Skeletal muscle tissue (tissue), 4 donors: ENCODE measurements around the gene PHLDB1. TPM values are rescaled to one million over a fixed set of nuclear protein-coding genes. Genes with fewer than 3 reads are reported as not detected.

Experiments
- H3K27ac ChIP-seq: one replicate; pipeline ENCODE4 v1.7.0; 2013; ENCODE audit warnings: mild to moderate bottlenecking, low read depth, low read length, inconsistent platforms
- H3K27me3 ChIP-seq, 3 donors: one replicate each; pipeline ENCODE4 v1.7.0; 2013; ENCODE audit warnings: low read length in 3 of 3; ENCODE audit not compliant: control insufficient read depth in 3 of 3, insufficient read depth in 3 of 3
- H3K36me3 ChIP-seq, 3 donors: one replicate each; pipeline ENCODE4 v1.7.0; 2013; ENCODE audit warnings: low read length in 3 of 3; ENCODE audit not compliant: control insufficient read depth in 3 of 3, insufficient read depth in 3 of 3
- H3K4me1 ChIP-seq, 3 donors: one replicate each; pipeline ENCODE4 v1.7.0; 2013; ENCODE audit warnings: low read length in 3 of 3, mild to moderate bottlenecking in 3 of 3; ENCODE audit not compliant: control insufficient read depth in 3 of 3, insufficient read depth in 3 of 3
- H3K4me3 ChIP-seq, 3 donors: one replicate each; pipeline ENCODE4 v1.7.0; 2013; ENCODE audit warnings: low read length in 3 of 3
- H3K9ac ChIP-seq, 3 donors: one replicate each; pipeline ENCODE4 v1.7.0; 2013; ENCODE audit warnings: low read length in 3 of 3, mild to moderate bottlenecking in 3 of 3, moderate library complexity in 2 of 3, low read depth in 1 of 3
- H3K9me3 ChIP-seq, 3 donors: one replicate each; pipeline ENCODE4 v1.7.0; 2013; ENCODE audit warnings: low read length in 3 of 3; ENCODE audit not compliant: control insufficient read depth in 3 of 3
- total RNA-seq: library from RNA; depleted of rRNA; stranded (reverse); fragments of >200 nt; gene quantifications from one replicate; pipeline ENCODE4 v1.2.3, GENCODE V29; 2014
- donor health status: Osteomylitis.

Gene PHLDB1
- total RNA-seq, 1 donor from 2014 or later, result 54.8 TPM

DNA sequence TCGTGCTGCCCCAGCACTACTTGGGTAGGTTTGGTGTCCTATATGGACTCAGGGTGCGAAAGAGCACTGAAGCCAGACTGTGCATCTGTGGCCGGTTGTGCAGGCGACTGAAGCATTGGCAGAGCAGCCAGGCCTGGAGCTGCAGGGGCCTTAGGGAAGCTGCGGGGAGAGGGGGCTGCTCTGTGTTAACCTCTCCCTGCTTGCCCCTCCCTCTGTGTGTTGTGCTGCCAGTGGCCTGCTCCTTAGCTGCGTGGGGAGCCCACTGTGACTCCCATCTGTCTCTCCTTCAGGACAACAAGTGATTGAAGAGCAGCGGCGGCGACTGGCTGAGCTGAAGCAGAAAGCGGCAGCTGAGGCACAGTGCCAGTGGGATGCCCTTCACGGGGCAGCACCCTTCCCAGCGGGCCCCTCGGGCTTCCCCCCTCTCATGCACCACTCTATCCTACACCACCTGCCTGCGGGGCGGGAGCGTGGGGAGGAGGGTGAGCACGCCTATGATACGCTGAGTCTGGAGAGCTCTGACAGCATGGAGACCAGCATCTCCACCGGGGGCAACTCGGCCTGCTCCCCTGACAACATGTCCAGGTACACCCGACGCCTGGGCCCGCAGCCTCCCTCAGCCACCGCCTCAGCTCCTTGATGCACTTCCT, 37.8 kb downstream of the PHLDB1 start:
- no peak overlapping the region for H3K4me3 ChIP-seq
- no peaks in the 10 kb centered on the region for H3K9me3 ChIP-seq
- H3K9ac ChIP-seq, result peak overlapping the region in 1 of 3 donors; percentile 33
- H3K27ac ChIP-seq, result no peak overlapping the region
- H3K27me3 ChIP-seq, result no peaks in the 10 kb centered on the region
- H3K36me3 ChIP-seq, result peaks cover 62 to 69% (median 63%) of the 10 kb centered on the region in 3 donors
- peaks cover 29 to 46% (median 37%) of the 10 kb centered on the region in 3 donors for H3K4me1 ChIP-seq

DNA sequence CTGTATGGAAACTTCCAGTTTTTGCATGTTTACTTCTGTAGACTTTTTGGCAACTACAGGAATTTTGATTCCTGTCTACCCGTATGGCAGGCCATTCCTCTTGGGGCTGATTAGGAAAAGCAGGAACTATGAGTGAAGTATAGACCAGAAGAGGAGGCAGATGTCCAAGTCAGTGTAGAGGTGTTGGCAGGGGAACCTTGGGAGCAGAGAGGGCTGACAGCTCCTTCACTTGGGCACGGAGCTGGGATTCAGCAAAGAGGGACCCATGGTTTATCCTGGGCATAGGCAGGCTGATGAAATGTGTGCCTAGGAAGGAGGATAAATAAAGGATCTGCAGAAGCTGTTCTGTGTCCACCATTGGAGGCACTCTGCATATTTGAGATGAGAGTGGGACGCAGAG, 39.0 kb downstream of the PHLDB1 start:
- Histone ChIP-seq H3K9ac (no peak overlapping the region), H3K27me3 (no peaks in the 10 kb centered on the region), H3K4me3 (no peak overlapping the region), H3K27ac (no peak overlapping the region), H3K9me3 (no peaks in the 10 kb centered on the region), H3K4me1 (peaks cover 24 to 34% (median 27%) of the 10 kb centered on the region in 3 donors), H3K36me3 (peaks cover 65 to 72% (median 67%) of the 10 kb centered on the region in 3 donors)

DNA sequence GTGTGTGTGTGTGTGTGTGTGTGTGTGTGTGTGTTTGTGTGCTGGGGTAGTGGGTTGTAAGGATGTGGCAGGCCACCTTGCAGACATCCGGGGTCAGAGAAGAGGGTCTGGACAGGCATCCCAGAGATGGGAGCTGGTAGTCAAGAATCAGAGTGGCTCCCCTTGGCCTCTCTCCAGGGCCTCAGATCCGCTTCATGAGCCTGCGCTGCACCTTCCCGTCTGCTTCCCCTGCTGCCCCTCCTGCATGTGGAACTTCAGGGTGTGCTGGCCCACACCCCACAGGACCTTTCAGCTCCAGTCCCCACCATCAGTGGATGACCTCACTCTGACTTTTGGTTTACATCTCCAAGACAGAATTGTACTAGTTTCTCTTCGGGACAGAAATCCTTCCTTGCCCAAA, 40.9 kb downstream of the PHLDB1 start:
- no peak overlapping the region for H3K4me3 ChIP-seq
- peaks cover 63 to 74% (median 65%) of the 10 kb centered on the region in 3 donors for H3K36me3 ChIP-seq
- no peaks in the 10 kb centered on the region for H3K9me3 ChIP-seq
- H3K4me1 ChIP-seq, result peaks cover 13 to 20% (median 15%) of the 10 kb centered on the region in 3 donors
- H3K27ac ChIP-seq, result no peak overlapping the region
- no peak overlapping the region for H3K9ac ChIP-seq
- no peaks in the 10 kb centered on the region for H3K27me3 ChIP-seq

DNA sequence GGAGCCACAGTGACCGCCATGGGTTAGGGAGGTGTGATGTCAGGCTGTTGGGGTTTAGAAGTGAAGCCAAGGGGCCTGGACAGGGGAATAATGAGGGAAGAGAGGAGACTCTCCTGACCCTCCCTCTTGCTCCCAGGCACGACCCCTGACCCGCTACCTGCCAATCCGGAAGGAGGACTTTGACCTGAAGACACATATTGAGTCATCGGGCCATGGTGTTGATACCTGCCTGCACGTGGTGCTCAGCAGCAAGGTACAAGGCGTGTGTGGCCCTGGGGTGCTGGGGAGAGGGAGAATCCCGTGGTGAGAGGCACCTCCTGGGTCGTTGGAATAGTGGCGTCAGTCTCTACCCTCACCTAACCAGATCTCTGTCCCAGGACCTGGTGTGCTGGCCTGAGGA, 42.5 kb downstream of the PHLDB1 start:
- Histone ChIP-seq H3K4me1 (peaks cover 5 to 6% (median 5%) of the 10 kb centered on the region in 3 donors), H3K9me3 (no peaks in the 10 kb centered on the region), H3K4me3 (no peak overlapping the region), H3K27me3 (no peaks in the 10 kb centered on the region), H3K9ac (no peak overlapping the region), H3K27ac (no peak overlapping the region), H3K36me3 (peaks cover 57 to 72% (median 64%) of the 10 kb centered on the region in 3 donors)

DNA sequence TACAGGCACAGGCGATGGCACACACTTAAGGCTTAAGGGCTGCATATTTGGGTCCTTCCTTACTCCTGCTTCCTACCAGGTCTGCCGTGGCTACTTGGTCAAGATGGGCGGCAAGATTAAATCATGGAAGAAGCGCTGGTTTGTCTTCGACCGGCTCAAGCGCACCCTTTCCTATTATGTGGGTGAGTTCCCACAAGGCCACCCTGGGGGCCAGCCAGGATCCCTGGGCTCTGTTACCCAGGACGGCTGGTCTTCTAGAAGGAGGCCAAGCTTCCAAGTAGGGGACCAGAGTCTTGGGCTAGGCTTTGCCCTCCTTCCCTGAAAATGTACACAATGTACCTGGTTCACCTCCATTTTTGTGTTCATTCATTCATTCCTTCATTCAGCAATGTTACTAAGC, 43.0 kb downstream of the PHLDB1 start:
- Histone ChIP-seq H3K9ac (no peak overlapping the region), H3K36me3 (peaks cover 54 to 74% (median 64%) of the 10 kb centered on the region in 3 donors), H3K9me3 (no peaks in the 10 kb centered on the region), H3K4me1 (peaks cover 5 to 6% (median 5%) of the 10 kb centered on the region in 3 donors), H3K4me3 (no peak overlapping the region), H3K27me3 (no peaks in the 10 kb centered on the region), H3K27ac (no peak overlapping the region)

DNA sequence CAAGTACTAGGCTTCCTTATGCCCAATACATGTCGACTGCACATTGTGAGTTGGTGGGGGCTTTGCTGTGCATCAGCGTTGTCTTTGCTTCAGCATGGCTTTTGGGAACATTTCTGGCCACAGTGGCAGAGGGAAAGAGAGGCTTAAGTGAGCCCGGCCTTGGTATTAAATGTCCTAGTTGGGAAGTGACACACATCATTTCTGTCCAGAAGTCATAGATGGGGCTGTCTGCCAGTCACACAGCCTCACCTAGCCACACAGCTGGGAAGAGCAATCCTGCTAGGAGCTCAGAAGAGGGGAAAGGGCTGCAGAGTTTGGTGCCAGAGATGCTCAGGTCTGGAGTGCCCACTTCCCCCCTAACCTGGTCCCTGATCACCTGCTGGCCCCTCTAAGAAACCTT, 44.4 kb downstream of the PHLDB1 start:
- H3K9ac ChIP-seq, result peak overlapping the region in 1 of 3 donors; percentile 40
- no peaks in the 10 kb centered on the region for H3K9me3 ChIP-seq
- peaks cover 5 to 6% (median 5%) of the 10 kb centered on the region in 3 donors for H3K4me1 ChIP-seq
- H3K27me3 ChIP-seq, result no peaks in the 10 kb centered on the region
- H3K36me3 ChIP-seq, result peaks cover 58 to 82% (median 64%) of the 10 kb centered on the region in 3 donors
- H3K4me3 ChIP-seq, result no peak overlapping the region
- H3K27ac ChIP-seq, result no peak overlapping the region

DNA sequence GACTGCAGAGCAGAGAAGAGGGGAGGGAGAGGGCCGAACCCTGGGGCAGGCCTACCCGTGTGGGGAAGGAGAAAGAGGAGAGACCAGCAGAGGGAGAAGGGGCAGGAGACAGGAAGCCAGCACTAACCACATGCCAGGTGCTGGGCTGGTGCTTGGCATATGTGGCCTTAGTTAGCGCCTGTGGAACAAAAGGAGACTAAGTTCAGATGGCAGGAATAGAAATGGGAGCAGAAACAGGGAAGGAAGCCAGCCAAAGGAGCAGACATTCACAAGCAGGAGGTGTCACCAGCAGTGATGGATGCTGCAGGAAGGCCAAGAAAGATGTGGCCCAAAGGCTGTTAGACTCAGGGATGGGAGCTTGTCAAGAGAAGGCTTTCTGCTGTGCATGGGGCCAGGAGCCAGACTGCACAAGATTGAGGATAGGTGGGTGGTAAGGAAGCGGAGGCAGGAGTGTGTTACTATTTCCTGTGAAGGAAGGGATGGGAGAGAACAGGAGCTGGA, 45.3 kb downstream of the PHLDB1 start:
- H3K9ac ChIP-seq, result no peak overlapping the region
- H3K9me3 ChIP-seq, result no peaks in the 10 kb centered on the region
- H3K36me3 ChIP-seq, result peaks cover 63 to 80% (median 64%) of the 10 kb centered on the region in 3 donors

DNA sequence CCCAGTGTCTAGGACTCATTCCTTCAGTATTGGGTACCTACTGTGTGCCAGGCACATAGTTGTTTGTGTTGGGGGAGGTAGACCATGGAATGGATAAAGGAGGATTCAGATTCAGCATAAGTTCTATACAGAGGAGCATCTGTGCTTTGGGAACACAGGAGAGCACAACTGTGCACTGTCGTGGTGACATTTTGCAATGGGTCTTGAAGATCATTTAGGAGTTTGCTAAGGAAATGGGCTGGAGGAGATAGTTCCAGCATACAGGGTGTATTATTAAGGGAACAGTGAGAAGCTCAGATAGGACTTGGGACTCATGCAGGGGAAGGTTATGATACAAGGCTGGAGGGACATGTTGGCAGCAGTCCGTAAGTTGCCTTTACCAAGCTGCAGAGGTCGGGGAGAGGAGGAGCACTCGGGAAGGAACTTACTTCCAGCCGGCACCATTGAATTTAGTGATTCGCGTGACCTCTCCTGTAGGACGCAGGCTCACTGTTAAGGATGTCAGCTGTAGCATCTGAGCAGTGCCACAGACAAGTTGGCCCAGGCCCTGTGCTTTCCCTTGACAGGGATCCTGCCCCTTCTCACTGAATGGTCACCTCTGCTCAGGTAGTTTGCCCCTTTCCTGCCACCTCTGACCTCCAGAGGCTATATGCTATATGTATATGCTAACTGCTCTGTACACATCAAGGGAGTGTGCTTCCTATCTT, 46.4 kb downstream of the PHLDB1 start:
- Histone ChIP-seq H3K27ac (no peak overlapping the region), H3K9me3 (no peaks in the 10 kb centered on the region), H3K27me3 (no peaks in the 10 kb centered on the region), H3K36me3 (peaks cover 53 to 70% (median 55%) of the 10 kb centered on the region in 3 donors), H3K4me3 (no peak overlapping the region), H3K9ac (no peak overlapping the region), H3K4me1 (peaks cover 5 to 9% (median 9%) of the 10 kb centered on the region in 3 donors)

More for the DNA sequence above, 45.3 kb downstream of the PHLDB1 start:
- Histone ChIP-seq H3K4me3 (no peak overlapping the region), H3K27me3 (no peaks in the 10 kb centered on the region), H3K27ac (no peak overlapping the region), H3K4me1 (peaks cover 5 to 6% (median 5%) of the 10 kb centered on the region in 3 donors)

DNA sequence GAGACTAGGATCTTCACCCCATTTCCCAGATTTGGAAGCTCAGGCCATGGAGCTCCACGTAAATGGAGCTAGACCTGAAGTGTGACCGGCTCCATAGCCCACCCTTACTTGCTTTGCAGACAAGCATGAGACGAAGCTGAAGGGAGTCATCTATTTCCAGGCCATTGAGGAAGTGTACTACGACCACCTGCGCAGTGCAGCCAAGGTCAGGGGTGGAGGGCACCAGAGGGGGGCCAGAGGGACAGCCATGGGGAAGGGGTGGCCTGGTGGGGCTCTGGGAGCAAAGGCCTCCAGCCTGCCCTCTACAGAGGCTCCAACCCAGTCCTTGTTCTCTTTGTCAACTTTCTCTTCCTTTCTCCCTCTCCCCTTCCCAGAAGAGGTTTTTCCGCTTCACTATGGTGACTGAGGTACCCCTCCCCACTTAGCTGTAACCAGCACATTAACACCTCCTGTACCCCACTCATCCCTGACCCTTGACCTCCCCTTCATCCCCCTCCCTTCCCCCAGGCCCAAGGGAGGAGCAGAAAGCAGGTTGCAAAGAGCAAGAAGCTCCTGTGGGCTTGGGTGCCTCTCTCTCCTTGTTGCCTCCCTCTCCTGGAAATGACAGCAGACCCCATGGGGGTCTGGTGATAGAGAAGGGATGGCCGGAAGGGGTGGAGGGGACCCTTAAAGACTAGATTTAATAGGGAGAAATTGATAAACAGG, 48.2 kb downstream of the PHLDB1 start:
- Histone ChIP-seq H3K4me1 (peaks cover 14 to 23% (median 19%) of the 10 kb centered on the region in 3 donors), H3K9me3 (no peaks in the 10 kb centered on the region), H3K9ac (peak overlapping the region in 1 of 3 donors; percentile 10), H3K27me3 (peaks cover 0 to 4% (median 3%) of the 10 kb centered on the region in 3 donors), H3K4me3 (no peak overlapping the region), H3K36me3 (peaks cover 39 to 54% (median 42%) of the 10 kb centered on the region in 3 donors), H3K27ac (no peak overlapping the region)
